Liver (tissue), 9 donors: ENCODE measurements around the gene C9orf153. TPM values are rescaled to one million over a fixed set of nuclear protein-coding genes. Genes with fewer than 3 reads are reported as not detected.
"Not testable (repeated sequence)": the region's sequence is repeated elsewhere in the genome, so short reads cannot be mapped to it uniquely, and the experiment has no call there.

Experiments used
- DNase-seq: peaks from one replicate; pipeline ENCODE4 v3.0.0-alpha.2; 2017; ENCODE audit warnings: low spot score
- H3K27ac ChIP-seq, 2 donors: one replicate each; pipeline ENCODE4 v1.7.0; 2013; ENCODE audit warnings: inconsistent platforms in 2 of 2, low read length in 2 of 2, control low read depth in 1 of 2, low read depth in 1 of 2, mild to moderate bottlenecking in 1 of 2
- H3K27me3 ChIP-seq, 4 donors: one replicate each; pipeline versions ENCODE4 v1.6.1 to v1.7.0; 2013; ENCODE audit warnings: low read length in 3 of 4, inconsistent platforms in 1 of 4, mild to moderate bottlenecking in 1 of 4, moderate library complexity in 1 of 4; ENCODE audit not compliant: control insufficient read depth in 4 of 4, insufficient read depth in 4 of 4
- H3K36me3 ChIP-seq, 4 donors: one replicate each; pipeline versions ENCODE4 v1.6.1 to v1.7.0; 2013; ENCODE audit warnings: low read length in 3 of 4, mild to moderate bottlenecking in 3 of 4, low read depth in 1 of 4, moderate library complexity in 1 of 4; ENCODE audit not compliant: control insufficient read depth in 4 of 4, insufficient read depth in 3 of 4
- H3K4me1 ChIP-seq, 4 donors: one replicate each; pipeline versions ENCODE4 v1.6.1 to v1.7.0; 2013; ENCODE audit warnings: low read length in 3 of 4, mild to moderate bottlenecking in 3 of 4, moderate library complexity in 1 of 4; ENCODE audit not compliant: control insufficient read depth in 4 of 4, insufficient read depth in 4 of 4
- H3K4me3 ChIP-seq, 3 donors: one replicate each; pipeline versions ENCODE4 v1.6.1 to v1.7.0; 2013; ENCODE audit warnings: low read length in 3 of 3, control low read depth in 1 of 3, low read depth in 1 of 3, mild to moderate bottlenecking in 1 of 3
- H3K9ac ChIP-seq, 2 donors: one replicate each; pipeline ENCODE4 v1.7.0; 2013; ENCODE audit warnings: low read length in 2 of 2, mild to moderate bottlenecking in 2 of 2, moderate library complexity in 2 of 2, control low read depth in 1 of 2, low read depth in 1 of 2
- H3K9me3 ChIP-seq, 4 donors: one replicate each; pipeline versions ENCODE4 v1.6.1 to v1.7.0; 2013; ENCODE audit warnings: low read length in 3 of 4; ENCODE audit not compliant: control insufficient read depth in 4 of 4
- CTCF ChIP-seq: fragments of 150-350 bp; IDR thresholded peaks from 2 replicates; pipeline ENCODE4 v1.5.1; 2017; ENCODE audit warnings: improper control_type of control experiment, low read depth, low read length; ENCODE audit not compliant: missing input control
- EGR1 ChIP-seq, 2 donors: IDR thresholded peaks; 2 replicates each; pipeline ENCODE4 v1.6.1; 2016 to 2018; ENCODE audit warnings: antibody characterized with exemption in 2 of 2, low read depth in 2 of 2
- FOXA2 ChIP-seq: IDR thresholded peaks from 2 replicates; pipeline ENCODE4 v1.6.1; 2016; ENCODE audit warnings: antibody characterized with exemption
- GABPA ChIP-seq, 2 donors: IDR thresholded peaks in 1 of 2; conservative IDR thresholded peaks in 1 of 2; 2 replicates each; pipeline ENCODE4 v1.6.1; 2016; ENCODE audit warnings: antibody characterized with exemption in 2 of 2, mild to moderate bottlenecking in 1 of 2, moderate library complexity in 1 of 2
- HNF4A ChIP-seq, 2 donors: conservative IDR thresholded peaks; 2 replicates each; pipeline ENCODE4 v1.6.1; 2016; ENCODE audit warnings: antibody characterized with exemption in 2 of 2, mild to moderate bottlenecking in 2 of 2
- HNF4G ChIP-seq: IDR thresholded peaks from 2 replicates; pipeline ENCODE4 v1.6.1; 2016; ENCODE audit warnings: antibody characterized with exemption
- JUND ChIP-seq, 2 donors: IDR thresholded peaks; 2 replicates each; pipeline ENCODE4 v1.6.1; 2016; ENCODE audit warnings: antibody characterized with exemption in 2 of 2
- MAX ChIP-seq: IDR thresholded peaks from 2 replicates; pipeline ENCODE4 v1.6.1; 2016; ENCODE audit warnings: antibody characterized with exemption
- RAD21 ChIP-seq, 2 donors: IDR thresholded peaks; 2 replicates each; pipeline ENCODE4 v1.6.1; 2016; ENCODE audit warnings: antibody characterized with exemption in 2 of 2, mild to moderate bottlenecking in 2 of 2
- RXRA ChIP-seq, 2 donors: IDR thresholded peaks; 2 replicates each; pipeline ENCODE4 v1.6.1; 2017 to 2018; ENCODE audit warnings: antibody characterized with exemption in 2 of 2, mild to moderate bottlenecking in 1 of 2
- SP1 ChIP-seq: IDR thresholded peaks from 2 replicates; pipeline ENCODE4 v1.6.1; 2018; ENCODE audit warnings: antibody characterized with exemption, mild to moderate bottlenecking
- TAF1 ChIP-seq: conservative IDR thresholded peaks from 2 replicates; pipeline ENCODE4 v1.6.1; 2016; ENCODE audit warnings: antibody characterized with exemption, mild to moderate bottlenecking
- YY1 ChIP-seq: IDR thresholded peaks from 2 replicates; pipeline ENCODE4 v1.6.1; 2016; ENCODE audit warnings: antibody characterized with exemption, mild to moderate bottlenecking
- ZBTB33 ChIP-seq: IDR thresholded peaks from 2 replicates; pipeline ENCODE4 v1.6.1; 2016; ENCODE audit warnings: antibody characterized with exemption
- WGBS: extraction: QIAGEN DNeasy Blood & Tissue Kit; methylation state at CpG from one replicate; pipeline ENCODE4 v1.1.7; 2013; 5-methylcytosine and 5-hydroxymethylcytosine counted together
- polyA plus RNA-seq, 2 donors: library from polyadenylated mRNA; stranded (reverse) in 1 of 2; unstranded in 1 of 2; fragments of 200-250 nt in 1 of 2; fragments of >200 nt in 1 of 2; fragmentation: Nextera tagmentation in 1 of 2; extraction: Ambion mirVana in 1 of 2; gene quantifications; one replicate each; pipeline versions ENCODE4 v1.2.1 to v1.2.3, GENCODE V29; 2013 to 2015
- total RNA-seq, 2 donors: library from RNA; depleted of rRNA; stranded (reverse); fragments of >200 nt; gene quantifications; one replicate each; pipeline ENCODE4 v1.2.3, GENCODE V29; 2014
- TF ChIP-seq, protein P1 (sequence below): IDR thresholded peaks from 2 replicates; pipeline ENCODE4 v1.6.1; 2016; ENCODE audit warnings: antibody characterized with exemption, mild to moderate bottlenecking
- TF ChIP-seq, protein P2 (sequence below): IDR thresholded peaks from 2 replicates; pipeline ENCODE4 v1.6.1; 2016; ENCODE audit warnings: antibody characterized with exemption
- donor health status: healthy.
- donor health status: healthy.
- donor health status: healthy.
- donor health status: healthy.
- donor health status: healthy.

The C9orf153 gene
- total and polyA plus RNA-seq, 4 donors = 0.07 to 0.67 (median 0.34) TPM

GRCh38 chr9:86193088-86193487, 66.4 kb downstream of the C9orf153 start:
- no peaks in the 10 kb centered on the region for H3K4me1 ChIP-seq
- no peak overlapping the region for H3K9ac ChIP-seq
- 79% methylated on average over 4 of the region's 4 CpGs for WGBS
- TF ChIP-seq SP1 = no peak
- TF ChIP-seq EGR1 (IDR thresholded peaks at IDR 0.05; ENCODE audit: low read depth in 2 of 2) = no peak
- TF ChIP-seq HNF4A (conservative IDR thresholded peaks at IDR 0.05) = no peak
- TF ChIP-seq YY1 = no peak
- TF ChIP-seq, protein P1, sequence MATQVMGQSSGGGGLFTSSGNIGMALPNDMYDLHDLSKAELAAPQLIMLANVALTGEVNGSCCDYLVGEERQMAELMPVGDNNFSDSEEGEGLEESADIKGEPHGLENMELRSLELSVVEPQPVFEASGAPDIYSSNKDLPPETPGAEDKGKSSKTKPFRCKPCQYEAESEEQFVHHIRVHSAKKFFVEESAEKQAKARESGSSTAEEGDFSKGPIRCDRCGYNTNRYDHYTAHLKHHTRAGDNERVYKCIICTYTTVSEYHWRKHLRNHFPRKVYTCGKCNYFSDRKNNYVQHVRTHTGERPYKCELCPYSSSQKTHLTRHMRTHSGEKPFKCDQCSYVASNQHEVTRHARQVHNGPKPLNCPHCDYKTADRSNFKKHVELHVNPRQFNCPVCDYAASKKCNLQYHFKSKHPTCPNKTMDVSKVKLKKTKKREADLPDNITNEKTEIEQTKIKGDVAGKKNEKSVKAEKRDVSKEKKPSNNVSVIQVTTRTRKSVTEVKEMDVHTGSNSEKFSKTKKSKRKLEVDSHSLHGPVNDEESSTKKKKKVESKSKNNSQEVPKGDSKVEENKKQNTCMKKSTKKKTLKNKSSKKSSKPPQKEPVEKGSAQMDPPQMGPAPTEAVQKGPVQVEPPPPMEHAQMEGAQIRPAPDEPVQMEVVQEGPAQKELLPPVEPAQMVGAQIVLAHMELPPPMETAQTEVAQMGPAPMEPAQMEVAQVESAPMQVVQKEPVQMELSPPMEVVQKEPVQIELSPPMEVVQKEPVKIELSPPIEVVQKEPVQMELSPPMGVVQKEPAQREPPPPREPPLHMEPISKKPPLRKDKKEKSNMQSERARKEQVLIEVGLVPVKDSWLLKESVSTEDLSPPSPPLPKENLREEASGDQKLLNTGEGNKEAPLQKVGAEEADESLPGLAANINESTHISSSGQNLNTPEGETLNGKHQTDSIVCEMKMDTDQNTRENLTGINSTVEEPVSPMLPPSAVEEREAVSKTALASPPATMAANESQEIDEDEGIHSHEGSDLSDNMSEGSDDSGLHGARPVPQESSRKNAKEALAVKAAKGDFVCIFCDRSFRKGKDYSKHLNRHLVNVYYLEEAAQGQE = no peak
- TF ChIP-seq TAF1 = no peak
- TF ChIP-seq JUND (IDR thresholded peaks at IDR 0.05) = no peak
- TF ChIP-seq ZBTB33 = no peak
- no peak for TF ChIP-seq MAX
- no peak for TF ChIP-seq HNF4G
- TF ChIP-seq CTCF = no peak
- TF ChIP-seq GABPA (IDR thresholded peaks at IDR 0.05 in 1 of 2, conservative IDR thresholded peaks at IDR 0.05 in 1 of 2) = no peak
- TF ChIP-seq, protein P2, sequence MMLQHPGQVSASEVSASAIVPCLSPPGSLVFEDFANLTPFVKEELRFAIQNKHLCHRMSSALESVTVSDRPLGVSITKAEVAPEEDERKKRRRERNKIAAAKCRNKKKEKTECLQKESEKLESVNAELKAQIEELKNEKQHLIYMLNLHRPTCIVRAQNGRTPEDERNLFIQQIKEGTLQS = no peak
- TF ChIP-seq RXRA (IDR thresholded peaks at IDR 0.05) = no peak
- TF ChIP-seq FOXA2 = no peak
- no peak for TF ChIP-seq RAD21 (IDR thresholded peaks at IDR 0.05)
- no peak overlapping the region for H3K27ac ChIP-seq
- no peak for DNase-seq
- no peaks in the 10 kb centered on the region for H3K9me3 ChIP-seq
- no peaks in the 10 kb centered on the region for H3K27me3 ChIP-seq
- H3K4me3 ChIP-seq = no peak overlapping the region
- H3K36me3 ChIP-seq = no peaks in the 10 kb centered on the region

- H3K4me1 ChIP-seq, DNase-seq, H3K4me3 ChIP-seq, H3K9me3 ChIP-seq, H3K9ac ChIP-seq, H3K36me3 ChIP-seq, H3K27ac ChIP-seq, H3K27me3 ChIP-seq: not testable (repeated sequence)
- WGBS = 87% methylated on average over 1 of the region's 1 CpG
Observed at GRCh38 chr9:86190700-86191099, 68.8 kb downstream of the C9orf153 start.
